Prostate gland (tissue), 2 donors: ENCODE results near the gene SLC35B3.

ENCODE experiments used
- POLR2AphosphoS5 ChIP-seq: sonication (generic); formaldehyde crosslinking; IDR thresholded peaks from one replicate; pipeline ENCODE4 v1.6.1; 2017; ENCODE audit warnings: antibody characterized with exemption
- TF ChIP-seq, protein P1 (sequence below), 4 experiments: fragments of 200-600 bp in 2 of 4; fragments of 450-650 bp in 2 of 4; sonication (generic) in 2 of 4; IDR thresholded peaks; 1 replicate in 3 of 4; 2 replicates in 1 of 4; pipeline ENCODE4 v1.5.1; 2016 to 2019; ENCODE audit warnings: antibody characterized with exemption in 4 of 4, mild to moderate bottlenecking in 2 of 4, moderate library complexity in 2 of 4

DNA sequence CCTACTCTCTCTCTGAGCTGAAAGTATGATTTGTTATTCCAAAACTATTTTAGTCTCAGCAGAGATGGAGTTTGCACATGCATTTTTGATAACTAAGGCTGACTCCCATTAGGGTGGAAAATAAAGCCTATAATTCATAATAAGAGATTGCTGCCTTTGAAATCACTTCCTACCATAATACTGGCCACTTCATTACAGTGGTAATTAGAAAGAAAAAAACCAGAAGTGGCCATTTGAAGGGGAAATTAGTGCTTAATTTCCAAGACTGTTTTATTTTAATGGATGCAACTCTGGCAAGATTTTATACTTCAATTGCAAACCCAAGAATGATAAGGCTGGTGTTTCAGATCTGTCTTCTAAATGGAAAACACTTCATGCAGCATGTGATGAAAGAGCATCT lies 43.4 kb downstream of the SLC35B3 start:
- TF ChIP-seq, protein P1, sequence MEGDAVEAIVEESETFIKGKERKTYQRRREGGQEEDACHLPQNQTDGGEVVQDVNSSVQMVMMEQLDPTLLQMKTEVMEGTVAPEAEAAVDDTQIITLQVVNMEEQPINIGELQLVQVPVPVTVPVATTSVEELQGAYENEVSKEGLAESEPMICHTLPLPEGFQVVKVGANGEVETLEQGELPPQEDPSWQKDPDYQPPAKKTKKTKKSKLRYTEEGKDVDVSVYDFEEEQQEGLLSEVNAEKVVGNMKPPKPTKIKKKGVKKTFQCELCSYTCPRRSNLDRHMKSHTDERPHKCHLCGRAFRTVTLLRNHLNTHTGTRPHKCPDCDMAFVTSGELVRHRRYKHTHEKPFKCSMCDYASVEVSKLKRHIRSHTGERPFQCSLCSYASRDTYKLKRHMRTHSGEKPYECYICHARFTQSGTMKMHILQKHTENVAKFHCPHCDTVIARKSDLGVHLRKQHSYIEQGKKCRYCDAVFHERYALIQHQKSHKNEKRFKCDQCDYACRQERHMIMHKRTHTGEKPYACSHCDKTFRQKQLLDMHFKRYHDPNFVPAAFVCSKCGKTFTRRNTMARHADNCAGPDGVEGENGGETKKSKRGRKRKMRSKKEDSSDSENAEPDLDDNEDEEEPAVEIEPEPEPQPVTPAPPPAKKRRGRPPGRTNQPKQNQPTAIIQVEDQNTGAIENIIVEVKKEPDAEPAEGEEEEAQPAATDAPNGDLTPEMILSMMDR (IDR thresholded peaks at IDR 0.05), result no peak
- no peak for TF ChIP-seq POLR2AphosphoS5
